K562 (cell line): Measurements from ENCODE around the gene MARVELD1. TPM values are rescaled to one million over a fixed set of nuclear protein-coding genes. Genes with fewer than 3 reads are reported as not detected.

Experiments
- ATAC-seq: fragments of 200-7000 bp; cut with Tn5 transposase; 3 replicates; pipeline ENCODE4 v1.9.1; 2020; ENCODE audit warnings: moderate library complexity
- BruUV-seq: library from RNA; stranded (reverse); fragments of 400-500 nt; replicated peaks from 2 replicates; lab custom pipeline; 2021; lab: Mats Ljungman, UMichigan
- CTCF ChIA-PET: fragments of 300-600 bp; formaldehyde crosslinking; extraction: SDS; loops from one replicate; lab custom pipeline; 2021; ENCODE audit warnings: low intra/inter-chr PET ratio; lab: Yijun Ruan, JAX
- POLR2A ChIA-PET: fragments of 300-600, 350-650 bp; sonication (Branson Sonifier 250); formaldehyde crosslinking; extraction: SDS; loops from one replicate; lab custom pipeline; 2021; ENCODE audit warnings: antibody characterized with exemption, inconsistent platforms; lab: Yijun Ruan, JAX
- DNase-seq, 4 experiments: peaks; one replicate each; pipeline versions ENCODE4 v3.0.0 to v3.0.0-alpha.2; 2011 to 2018; ENCODE audit warnings: low spot score in 3 of 4, mixed read lengths in 3 of 4; ENCODE audit errors: extremely low read depth in 1 of 4
- FAIRE-seq: peaks from 2 replicates; lab custom pipeline; 2011; peaks lifted over from hg19 to GRCh38; lab: Jason Lieb, UNC
- H2AFZ ChIP-seq: 2 replicates; pipeline ENCODE4 v1.6.0; 2011; ENCODE audit warnings: low read depth, low read length, control low read depth, inconsistent platforms
- H3K27ac ChIP-seq: fragments of 200-600 bp; 3 replicates; pipeline ENCODE4 v1.8.0; 2011; ENCODE audit warnings: low read depth, mild to moderate bottlenecking, control low read depth, inconsistent platforms, low read length, moderate library complexity, mixed read lengths; ENCODE audit errors: extremely low read depth
- H3K27me3 ChIP-seq, 2 experiments: fragments of 300-600 bp in 1 of 2; 2 replicates in 1 of 2; 3 replicates in 1 of 2; pipeline versions ENCODE4 v1.6.0 to v1.8.0; 2011; ENCODE audit warnings: inconsistent platforms in 2 of 2, low read length in 2 of 2, mild to moderate bottlenecking in 1 of 2, mixed read lengths in 1 of 2, moderate library complexity in 1 of 2; ENCODE audit not compliant: control insufficient read depth in 2 of 2, insufficient read depth in 2 of 2
- H3K36me3 ChIP-seq: fragments of 300-600 bp; 3 replicates; pipeline ENCODE4 v1.8.0; 2011; ENCODE audit warnings: mild to moderate bottlenecking, low read length, inconsistent platforms; ENCODE audit not compliant: control insufficient read depth, insufficient read depth
- H3K4me1 ChIP-seq, 2 experiments: fragments of 200-600 bp in 1 of 2; replicated peaks in 1 of 2; 2 replicates in 1 of 2; 3 replicates in 1 of 2; pipeline versions ENCODE4 v1.5.1 to v1.8.0; 2011; ENCODE audit warnings: inconsistent platforms in 2 of 2, low read length in 2 of 2, mild to moderate bottlenecking in 1 of 2, mixed read lengths in 1 of 2, moderate library complexity in 1 of 2; ENCODE audit not compliant: control insufficient read depth in 2 of 2, insufficient read depth in 2 of 2
- H3K4me2 ChIP-seq: 2 replicates; pipeline ENCODE4 v1.6.1; 2011; ENCODE audit warnings: low read length, control low read depth, inconsistent platforms, mixed read lengths; ENCODE audit not compliant: insufficient read depth
- H3K4me3 ChIP-seq: fragments of 200-600 bp; sonication (generic), shearing (Covaris generic); 2 replicates; pipeline ENCODE4 v1.5.1; 2016; ENCODE audit warnings: control low read depth, inconsistent platforms
- H3K79me2 ChIP-seq: fragments of 200-600 bp; 3 replicates; pipeline ENCODE4 v1.8.0; 2011; ENCODE audit warnings: low read length, inconsistent platforms; ENCODE audit not compliant: control insufficient read depth, insufficient read depth
- H3K9ac ChIP-seq, 2 experiments: 2 replicates each; pipeline versions ENCODE4 v1.6.0 to v1.6.1; 2011; ENCODE audit warnings: low read depth in 2 of 2, low read length in 2 of 2, control low read depth in 1 of 2, inconsistent platforms in 1 of 2, mild to moderate bottlenecking in 1 of 2, mixed read lengths in 1 of 2; ENCODE audit not compliant: insufficient read depth in 1 of 2
- H3K9me1 ChIP-seq: one replicate; pipeline ENCODE4 v1.6.0; 2011; ENCODE audit warnings: inconsistent platforms, mild to moderate bottlenecking, low read length, moderate library complexity; ENCODE audit not compliant: control insufficient read depth, insufficient read depth
- H3K9me3 ChIP-seq: replicated peaks from 2 replicates; pipeline ENCODE4 v1.5.1; 2011; ENCODE audit warnings: low read depth, low read length, inconsistent platforms; ENCODE audit not compliant: control insufficient read depth, insufficient read depth
- H4K20me1 ChIP-seq: replicated peaks from 2 replicates; pipeline ENCODE4 v1.6.1; 2011; ENCODE audit warnings: low read length, inconsistent platforms, mixed read lengths; ENCODE audit not compliant: control insufficient read depth, insufficient read depth
- CHD2 ChIP-seq: IDR thresholded peaks from 2 replicates; pipeline ENCODE4 v1.6.1; 2011; ENCODE audit warnings: low read depth, low read length
- WGBS: fragments of 100-300 bp; shearing (Covaris generic); methylation state at CpG from one replicate; pipeline ENCODE4 v1.1.6; 2016; ENCODE audit warnings: low coverage, mixed read lengths; ENCODE audit not compliant: insufficient coverage; ENCODE audit errors: missing lambda C conversion rate; 5-methylcytosine and 5-hydroxymethylcytosine counted together
- in situ Hi-C: fragments of 300-500 bp; cut with MboI; formaldehyde crosslinking; loops from 4 replicates; pipeline ENCODE4 v1.15.0; 2018; ENCODE audit warnings: inconsistent platforms, mixed read lengths
- intact Hi-C: fragments of 100-400 bp; cut with micrococcal nuclease; formaldehyde crosslinking; loops from 2 replicates; pipeline ENCODE4 v1.14.2; 2022
- polyA plus RNA-seq, 8 experiments: library from polyadenylated mRNA; depleted of rRNA in 4 of 8; stranded (reverse) in 5 of 8; unstranded in 3 of 8; fragments of >200 nt; fragmentation: Nextera tagmentation in 2 of 8; fragmentation: Illumina TruSeq in 1 of 8; extraction: Ambion mirVana in 2 of 8; extraction: Trizol in 1 of 8; gene quantifications; 2 replicates each; pipeline versions ENCODE4 v1.2.1 to v1.2.3, GENCODE V29; 2011 to 2014; ENCODE audit warnings: inconsistent platforms in 1 of 8, missing spikeins in 1 of 8
- total RNA-seq, 7 experiments: library from RNA; depleted of rRNA in 6 of 7; stranded (reverse); fragments of >200 nt in 6 of 7; fragmentation: Illumina TruSeq in 2 of 7; extraction: Trizol in 2 of 7; gene quantifications; 2 replicates each; pipeline versions ENCODE4 v1.2.1 to v1.2.3, GENCODE V29; 2011 to 2021; ENCODE audit warnings: low replicate concordance in 1 of 7
- TF ChIP-seq, protein P1 (sequence below): fragments of 450-650 bp; IDR thresholded peaks from 2 replicates; pipeline ENCODE4 v1.6.1; 2016; ENCODE audit warnings: borderline replicate concordance
- TF ChIP-seq, protein P2 (sequence below): sonication (generic); formaldehyde crosslinking; IDR thresholded peaks from 2 replicates; pipeline ENCODE4 v1.8.0; 2022; ENCODE audit warnings: mild to moderate bottlenecking, missing genetic modification reagents, borderline replicate concordance
- TF ChIP-seq, protein P3 (sequence below), 3 experiments: IDR thresholded peaks in 2 of 3; conservative IDR thresholded peaks in 1 of 3; 2 replicates each; pipeline ENCODE4 v1.5.1; 2011 to 2012; ENCODE audit warnings: low read length in 3 of 3, mild to moderate bottlenecking in 3 of 3, control low read depth in 2 of 3, improper control_type of control experiment in 1 of 3, inconsistent platforms in 1 of 3, low read depth in 1 of 3, mixed read lengths in 1 of 3, moderate library complexity in 1 of 3; ENCODE audit not compliant: insufficient read depth in 2 of 3

MARVELD1 gene
- total and polyA plus RNA-seq, 9 of the 15 experiments (the other 6 are each of a cell fraction or from before 2014, with no cell fraction given) = 2.7 to 12.5 (median 5.3) TPM

- TF ChIP-seq CHD2 = no peak
- TF ChIP-seq, protein P1, sequence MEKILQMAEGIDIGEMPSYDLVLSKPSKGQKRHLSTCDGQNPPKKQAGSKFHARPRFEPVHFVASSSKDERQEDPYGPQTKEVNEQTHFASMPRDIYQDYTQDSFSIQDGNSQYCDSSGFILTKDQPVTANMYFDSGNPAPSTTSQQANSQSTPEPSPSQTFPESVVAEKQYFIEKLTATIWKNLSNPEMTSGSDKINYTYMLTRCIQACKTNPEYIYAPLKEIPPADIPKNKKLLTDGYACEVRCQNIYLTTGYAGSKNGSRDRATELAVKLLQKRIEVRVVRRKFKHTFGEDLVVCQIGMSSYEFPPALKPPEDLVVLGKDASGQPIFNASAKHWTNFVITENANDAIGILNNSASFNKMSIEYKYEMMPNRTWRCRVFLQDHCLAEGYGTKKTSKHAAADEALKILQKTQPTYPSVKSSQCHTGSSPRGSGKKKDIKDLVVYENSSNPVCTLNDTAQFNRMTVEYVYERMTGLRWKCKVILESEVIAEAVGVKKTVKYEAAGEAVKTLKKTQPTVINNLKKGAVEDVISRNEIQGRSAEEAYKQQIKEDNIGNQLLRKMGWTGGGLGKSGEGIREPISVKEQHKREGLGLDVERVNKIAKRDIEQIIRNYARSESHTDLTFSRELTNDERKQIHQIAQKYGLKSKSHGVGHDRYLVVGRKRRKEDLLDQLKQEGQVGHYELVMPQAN = no peak
- TF ChIP-seq, protein P2, sequence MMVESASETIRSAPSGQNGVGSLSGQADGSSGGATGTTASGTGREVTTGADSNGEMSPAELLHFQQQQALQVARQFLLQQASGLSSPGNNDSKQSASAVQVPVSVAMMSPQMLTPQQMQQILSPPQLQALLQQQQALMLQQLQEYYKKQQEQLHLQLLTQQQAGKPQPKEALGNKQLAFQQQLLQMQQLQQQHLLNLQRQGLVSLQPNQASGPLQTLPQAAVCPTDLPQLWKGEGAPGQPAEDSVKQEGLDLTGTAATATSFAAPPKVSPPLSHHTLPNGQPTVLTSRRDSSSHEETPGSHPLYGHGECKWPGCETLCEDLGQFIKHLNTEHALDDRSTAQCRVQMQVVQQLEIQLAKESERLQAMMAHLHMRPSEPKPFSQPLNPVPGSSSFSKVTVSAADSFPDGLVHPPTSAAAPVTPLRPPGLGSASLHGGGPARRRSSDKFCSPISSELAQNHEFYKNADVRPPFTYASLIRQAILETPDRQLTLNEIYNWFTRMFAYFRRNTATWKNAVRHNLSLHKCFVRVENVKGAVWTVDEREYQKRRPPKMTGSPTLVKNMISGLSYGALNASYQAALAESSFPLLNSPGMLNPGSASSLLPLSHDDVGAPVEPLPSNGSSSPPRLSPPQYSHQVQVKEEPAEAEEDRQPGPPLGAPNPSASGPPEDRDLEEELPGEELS (CRISPR knock-in tag) = no peak
- TF ChIP-seq, protein P3, sequence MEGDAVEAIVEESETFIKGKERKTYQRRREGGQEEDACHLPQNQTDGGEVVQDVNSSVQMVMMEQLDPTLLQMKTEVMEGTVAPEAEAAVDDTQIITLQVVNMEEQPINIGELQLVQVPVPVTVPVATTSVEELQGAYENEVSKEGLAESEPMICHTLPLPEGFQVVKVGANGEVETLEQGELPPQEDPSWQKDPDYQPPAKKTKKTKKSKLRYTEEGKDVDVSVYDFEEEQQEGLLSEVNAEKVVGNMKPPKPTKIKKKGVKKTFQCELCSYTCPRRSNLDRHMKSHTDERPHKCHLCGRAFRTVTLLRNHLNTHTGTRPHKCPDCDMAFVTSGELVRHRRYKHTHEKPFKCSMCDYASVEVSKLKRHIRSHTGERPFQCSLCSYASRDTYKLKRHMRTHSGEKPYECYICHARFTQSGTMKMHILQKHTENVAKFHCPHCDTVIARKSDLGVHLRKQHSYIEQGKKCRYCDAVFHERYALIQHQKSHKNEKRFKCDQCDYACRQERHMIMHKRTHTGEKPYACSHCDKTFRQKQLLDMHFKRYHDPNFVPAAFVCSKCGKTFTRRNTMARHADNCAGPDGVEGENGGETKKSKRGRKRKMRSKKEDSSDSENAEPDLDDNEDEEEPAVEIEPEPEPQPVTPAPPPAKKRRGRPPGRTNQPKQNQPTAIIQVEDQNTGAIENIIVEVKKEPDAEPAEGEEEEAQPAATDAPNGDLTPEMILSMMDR (IDR thresholded peaks at IDR 0.05 in 2 of 3, conservative IDR thresholded peaks at IDR 0.05 in 1 of 3; ENCODE audit: insufficient read depth in 2 of 3, low read depth in 1 of 3, low read length in 3 of 3) = no peak
- no TSS peak for BruUV-seq
- Histone ChIP-seq H3K9me1 (no peaks in the 10 kb centered on the region), H3K27ac (no peak overlapping the region), H3K9ac (no peak overlapping the region), H3K79me2 (no peaks in the 10 kb centered on the region), H3K27me3 (no peaks in the 10 kb centered on the region), H3K4me2 (no peak overlapping the region), H2AFZ (no peak overlapping the region), H3K36me3 (peaks cover 53% of the 10 kb centered on the region), H3K4me3 (no peak overlapping the region), H3K9me3 (no peaks in the 10 kb centered on the region), H4K20me1 (0 out of 2 replicates have a peak, but pooled peaks cover 3% of the 10 kb centered on the region), H3K4me1 (peaks cover 30 to 37% of the 10 kb centered on the region in 2 experiments)
- ATAC-seq = no peak
- intact Hi-C loops (no loop called here), in situ Hi-C loops (no loop called here)
- ChIA-PET CTCF (no interaction called here), POLR2A (interaction anchor here (0.7 kb wide), 1 partner anchor 27 kb away, joined by 3 read pairs; the partner anchor contains the start of gene PI4K2A)
- no peak for DNase-seq
- no peak for FAIRE-seq
- WGBS = 72% methylated on average over 6 of the region's 6 CpGs
These were observed 46.1 kb upstream of the MARVELD1 start for GRCh38 chr10:97667463-97667862.
